HG02610 (cell line): ENCODE data around the gene DSCAM.

Source experiments
- ATAC-seq: cut with Tn5 transposase; IDR thresholded peaks from one replicate; pipeline ENCODE4 v1.9.1; 2021; ENCODE audit warnings: mild to moderate bottlenecking, moderate library complexity; ENCODE audit not compliant: unreplicated experiment

DSCAM gene

GRCh38 chr21:40841524-40842196 lies 5.3 kb downstream of the DSCAM start:
- ATAC-seq, result no peak

- no peak for ATAC-seq
Measured at GRCh38 chr21:40840401-40841125, 6.4 kb downstream of the DSCAM start.

- no peak for ATAC-seq
Measured at GRCh38 chr21:40839521-40839920, 7.4 kb downstream of the DSCAM start.

GRCh38 chr21:40837456-40837855 lies 9.5 kb downstream of the DSCAM start:
- ATAC-seq, result no peak

- no peak for ATAC-seq
Measured at GRCh38 chr21:40835184-40835694, 11.7 kb downstream of the DSCAM start.

GRCh38 chr21:40833184-40833583 lies 13.8 kb downstream of the DSCAM start:
- no peak for ATAC-seq

GRCh38 chr21:40832316-40832715 lies 14.6 kb downstream of the DSCAM start:
- no peak for ATAC-seq

- ATAC-seq, result no peak
Measured at GRCh38 chr21:40830836-40831235, 16.1 kb downstream of the DSCAM start.

- no peak for ATAC-seq
Measured at GRCh38 chr21:40829791-40830190, 17.2 kb downstream of the DSCAM start.

GRCh38 chr21:40829308-40829707 lies 17.6 kb downstream of the DSCAM start:
- ATAC-seq, result no peak

GRCh38 chr21:40827509-40827908 lies 19.4 kb downstream of the DSCAM start:
- ATAC-seq, result no peak

- ATAC-seq, result no peak
Measured at GRCh38 chr21:40819071-40819900, 27.7 kb downstream of the DSCAM start.

GRCh38 chr21:40813918-40814317 lies 33.0 kb downstream of the DSCAM start:
- ATAC-seq, result no peak

GRCh38 chr21:40809673-40810197 lies 37.2 kb downstream of the DSCAM start:
- ATAC-seq, result no peak

- ATAC-seq, result no peak
Measured at GRCh38 chr21:40803101-40803500, 43.9 kb downstream of the DSCAM start.

GRCh38 chr21:40800126-40800525 lies 46.8 kb downstream of the DSCAM start:
- no peak for ATAC-seq

GRCh38 chr21:40797891-40798290 lies 49.1 kb downstream of the DSCAM start:
- no peak for ATAC-seq

GRCh38 chr21:40797410-40797809 lies 49.5 kb downstream of the DSCAM start:
- no peak for ATAC-seq

GRCh38 chr21:40796464-40796863 lies 50.5 kb downstream of the DSCAM start:
- no peak for ATAC-seq

- no peak for ATAC-seq
Measured at GRCh38 chr21:40795313-40795712, 51.6 kb downstream of the DSCAM start.
